MCF 10A (cell line): Measurements from ENCODE around the gene SOBP. TPM values are rescaled to one million over a fixed set of nuclear protein-coding genes. Genes with fewer than 3 reads are reported as not detected.

Experiments used
- BruUV-seq: library from RNA; stranded (reverse); fragments of 400-500 nt; replicated peaks from 2 replicates; lab custom pipeline; 2021; lab: Mats Ljungman, UMichigan
- CTCF ChIA-PET: fragments of 300-600 bp; sonication (Branson Sonifier 250); formaldehyde crosslinking; extraction: SDS; loops from one replicate; lab custom pipeline; 2021; ENCODE audit warnings: antibody characterized with exemption, inconsistent platforms; lab: Yijun Ruan, JAX
- POLR2A ChIA-PET: fragments of 300-600, 350-650 bp; sonication (Branson Sonifier 250); formaldehyde crosslinking; extraction: SDS; loops from one replicate; lab custom pipeline; 2020; ENCODE audit warnings: antibody characterized with exemption, inconsistent platforms; lab: Yijun Ruan, JAX
- DNase-seq: peaks from one replicate; pipeline ENCODE4 v3.0.0-alpha.2; 2018; ENCODE audit not compliant: unreplicated experiment
- H3K27ac Mint-ChIP-seq: one replicate; pipeline ENCODE4 v1.8.0; 2022; ENCODE audit warnings: mild to moderate bottlenecking, low read depth, mixed read lengths; ENCODE audit not compliant: unreplicated experiment
- H3K27me3 Mint-ChIP-seq: one replicate; pipeline ENCODE4 v1.8.0; 2022; ENCODE audit warnings: mixed read lengths; ENCODE audit not compliant: insufficient read depth, unreplicated experiment
- H3K36me3 Mint-ChIP-seq: one replicate; pipeline ENCODE4 v1.8.0; 2022; ENCODE audit warnings: mild to moderate bottlenecking, moderate library complexity, mixed read lengths; ENCODE audit not compliant: insufficient read depth, unreplicated experiment
- H3K4me1 Mint-ChIP-seq: one replicate; pipeline ENCODE4 v1.8.0; 2022; ENCODE audit warnings: mixed read lengths; ENCODE audit not compliant: insufficient read depth, unreplicated experiment
- H3K4me3 Mint-ChIP-seq: one replicate; pipeline ENCODE4 v1.8.0; 2022; ENCODE audit warnings: mild to moderate bottlenecking, moderate library complexity, mixed read lengths; ENCODE audit not compliant: unreplicated experiment
- H3K9me3 Mint-ChIP-seq: one replicate; pipeline ENCODE4 v1.8.0; 2022; ENCODE audit warnings: mixed read lengths; ENCODE audit not compliant: unreplicated experiment
- CTCF ChIP-seq: fragments of 200-600 bp; IDR thresholded peaks from one replicate; pipeline ENCODE4 v1.8.0; 2022; ENCODE audit warnings: antibody characterized with exemption, mild to moderate bottlenecking; ENCODE audit not compliant: unreplicated experiment
- intact Hi-C: fragments of 100-400 bp; cut with micrococcal nuclease; formaldehyde crosslinking; loops from 2 replicates; pipeline ENCODE4 v1.14.1; 2022
- total RNA-seq: library from RNA; stranded (reverse); gene quantifications from 2 replicates; pipeline ENCODE4 v1.2.3, GENCODE V29; 2022

Gene SOBP
- total RNA-seq, 1 experiment from 2014 or later: 0.21 TPM

DNA sequence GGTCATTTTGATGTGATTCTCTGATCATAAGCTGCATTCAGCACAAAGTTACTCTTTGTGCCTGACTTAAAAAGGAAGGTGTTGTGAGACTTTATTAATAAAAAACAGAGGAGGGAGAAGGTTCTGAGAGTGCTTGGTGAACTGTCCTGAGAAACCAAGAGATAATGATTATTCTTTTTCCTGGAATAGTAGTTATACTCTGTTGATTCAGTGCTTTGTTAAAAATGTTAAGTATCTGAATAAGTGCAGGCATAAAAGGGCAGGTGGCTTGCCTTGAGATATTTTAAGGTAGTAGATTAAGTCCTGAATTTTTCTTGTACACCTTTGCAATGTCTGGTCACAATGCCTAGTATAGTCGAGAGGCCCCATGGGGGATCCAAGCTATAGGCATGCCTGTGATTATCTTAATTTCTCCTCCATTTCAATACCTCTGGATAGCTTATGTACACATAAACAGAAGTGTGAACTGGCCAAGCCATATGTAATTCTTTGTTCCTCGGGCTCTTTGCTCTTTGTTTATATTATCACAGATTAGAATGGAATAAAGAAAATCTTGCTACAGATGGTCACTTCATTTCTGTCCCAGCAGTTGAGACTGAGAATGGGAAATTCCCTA lies 50.0 kb downstream of the SOBP start:
- intact Hi-C loops: no loop called here
- Mint-ChIP-seq H3K9me3 (no peaks in the 10 kb centered on the region), H3K4me1 (no peaks in the 10 kb centered on the region), H3K27ac (no peak overlapping the region), H3K27me3 (peaks cover 72% of the 10 kb centered on the region), H3K36me3 (no peaks in the 10 kb centered on the region), H3K4me3 (no peak overlapping the region)
- no peak for DNase-seq
- TF ChIP-seq CTCF: no peak
- CTCF ChIA-PET: no interaction called here
- POLR2A ChIA-PET: no interaction called here
- no TSS peak for BruUV-seq

GRCh38 chr6:107540465-107540857 lies 50.5 kb downstream of the SOBP start:
- no TSS peak for BruUV-seq
- no peaks in the 10 kb centered on the region for H3K36me3 Mint-ChIP-seq
- TF ChIP-seq CTCF: no peak
- no peak overlapping the region for H3K4me3 Mint-ChIP-seq
- intact Hi-C loops: no loop called here
- DNase-seq: no peak
- no peak overlapping the region for H3K27ac Mint-ChIP-seq
- ChIA-PET CTCF (interaction anchor here (0.7 kb wide), 1 partner anchor 539 kb away, joined by 3 read pairs; no protein-coding TSS in a partner anchor), POLR2A (no interaction called here)
- no peaks in the 10 kb centered on the region for H3K9me3 Mint-ChIP-seq
- H3K27me3 Mint-ChIP-seq: peaks cover 72% of the 10 kb centered on the region
- no peaks in the 10 kb centered on the region for H3K4me1 Mint-ChIP-seq

- intact Hi-C loops: no loop called here
These were observed 52.3 kb downstream of the SOBP start for GRCh38 chr6:107542192-107542668.

DNA sequence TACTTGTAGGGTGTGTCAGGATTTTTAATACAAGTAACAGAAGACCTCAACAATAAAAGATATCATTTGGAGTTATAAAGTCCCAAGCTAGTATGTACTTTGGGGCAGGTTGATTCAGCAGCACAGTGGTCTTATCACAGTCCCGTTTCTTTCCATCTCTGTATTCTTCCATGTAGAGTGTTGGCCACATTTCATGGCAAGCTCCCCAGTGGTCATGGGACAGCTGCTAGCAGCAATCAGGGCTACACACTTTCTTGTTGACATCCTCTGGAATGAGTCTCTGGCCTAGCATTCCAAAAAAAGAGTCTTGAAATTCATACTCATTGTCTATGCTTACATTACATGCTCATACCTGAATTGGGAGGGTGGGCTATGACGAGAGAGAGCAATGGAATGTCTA lies 53.2 kb downstream of the SOBP start:
- ChIA-PET POLR2A (interaction anchor here (2.6 kb wide), 1 partner anchor 10 kb away, joined by 8 read pairs; no protein-coding TSS in a partner anchor), CTCF (no interaction called here)
- Mint-ChIP-seq H3K4me1 (no peaks in the 10 kb centered on the region), H3K27ac (no peak overlapping the region), H3K9me3 (no peaks in the 10 kb centered on the region), H3K27me3 (peaks cover 71% of the 10 kb centered on the region), H3K36me3 (no peaks in the 10 kb centered on the region), H3K4me3 (no peak overlapping the region)
- BruUV-seq: no TSS peak
- no peak for TF ChIP-seq CTCF
- intact Hi-C loops: no loop called here
- no peak for DNase-seq

More at GRCh38 chr6:107542192-107542668, 52.3 kb downstream of the SOBP start:
- no peaks in the 10 kb centered on the region for H3K9me3 Mint-ChIP-seq
- ChIA-PET POLR2A (interaction anchor here (0.9 to 2.6 kb wide), 2 partner anchors 11 to 65 kb away, joined by 4 to 8 read pairs; no protein-coding TSS in a partner anchor), CTCF (no interaction called here)
- BruUV-seq: no TSS peak
- TF ChIP-seq CTCF: no peak
- no peak overlapping the region for H3K27ac Mint-ChIP-seq
- H3K4me1 Mint-ChIP-seq: no peaks in the 10 kb centered on the region
- peaks cover 71% of the 10 kb centered on the region for H3K27me3 Mint-ChIP-seq
- no peaks in the 10 kb centered on the region for H3K36me3 Mint-ChIP-seq
- H3K4me3 Mint-ChIP-seq: no peak overlapping the region
- no peak for DNase-seq
